H1 (cell line): ENCODE measurements around the gene CPNE4.
"Not testable (repeated sequence)": the region's sequence is repeated elsewhere in the genome, so short reads cannot be mapped to it uniquely, and the experiment has no call there.

Experiments
- POLR2AphosphoS5 ChIP-seq: IDR thresholded peaks from 2 replicates; pipeline ENCODE4 v1.6.1; 2011; ENCODE audit warnings: low read depth, low read length
- ZNF274 ChIP-seq: IDR thresholded peaks from 2 replicates; pipeline ENCODE4 v1.7.0; 2012; ENCODE audit warnings: low read length, borderline replicate concordance; ENCODE audit errors: extremely low read depth

DNA sequence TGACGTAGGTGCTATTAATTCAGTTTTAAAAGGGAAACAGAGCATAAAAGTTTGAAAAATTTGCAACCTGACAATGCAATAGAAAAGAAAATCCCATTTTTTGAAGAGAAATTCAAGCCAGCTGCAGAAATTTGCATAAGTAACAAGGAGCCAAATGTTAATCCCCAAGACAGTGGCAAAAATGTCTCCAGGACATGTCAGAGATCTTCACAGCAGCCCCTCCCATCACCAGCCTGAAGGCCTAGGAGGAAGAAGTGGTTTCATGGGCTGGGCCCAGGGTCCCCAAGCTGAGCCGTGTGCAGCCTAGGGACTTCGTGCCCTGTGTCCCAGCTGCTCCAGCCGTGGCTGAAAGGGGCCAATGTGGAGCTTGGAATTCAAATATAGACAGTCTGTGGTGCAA is 148.9 kb downstream of the CPNE4 start:
- TF ChIP-seq ZNF274, POLR2AphosphoS5: not testable (repeated sequence)
